Spleen (tissue), 7 donors: ENCODE data around the gene STK40.

Experiments used
- POLR2A ChIP-seq, 3 donors: fragments of 450-650 bp; IDR thresholded peaks; one replicate each; pipeline ENCODE4 v1.5.1; 2017; ENCODE audit warnings: antibody characterized with exemption in 3 of 3, mild to moderate bottlenecking in 1 of 3
- POLR2AphosphoS5 ChIP-seq, 3 donors: sonication (generic); formaldehyde crosslinking; IDR thresholded peaks; one replicate each; pipeline ENCODE4 v1.5.1; 2017; ENCODE audit warnings: antibody characterized with exemption in 3 of 3
- TF ChIP-seq, protein P1 (sequence below), 11 experiments: fragments of 200-600 bp in 7 of 11; fragments of 450-650 bp in 4 of 11; sonication (generic) in 4 of 11; IDR thresholded peaks in 8 of 11; conservative IDR thresholded peaks in 3 of 11; 1 replicate in 7 of 11; 2 replicates in 4 of 11; pipeline versions ENCODE4 v1.4.0 to v1.8.0; 2016 to 2021; ENCODE audit warnings: antibody characterized with exemption in 11 of 11, inconsistent platforms in 4 of 11, mild to moderate bottlenecking in 1 of 11
- donor health status: DM: no; HTN: no; CAD: no; lungs with moderate emphysema.
- donor health status: DM: no; HTN: no; CAD: no.
- donor health status: DM: no; HTN: no; CAD: no.

DNA sequence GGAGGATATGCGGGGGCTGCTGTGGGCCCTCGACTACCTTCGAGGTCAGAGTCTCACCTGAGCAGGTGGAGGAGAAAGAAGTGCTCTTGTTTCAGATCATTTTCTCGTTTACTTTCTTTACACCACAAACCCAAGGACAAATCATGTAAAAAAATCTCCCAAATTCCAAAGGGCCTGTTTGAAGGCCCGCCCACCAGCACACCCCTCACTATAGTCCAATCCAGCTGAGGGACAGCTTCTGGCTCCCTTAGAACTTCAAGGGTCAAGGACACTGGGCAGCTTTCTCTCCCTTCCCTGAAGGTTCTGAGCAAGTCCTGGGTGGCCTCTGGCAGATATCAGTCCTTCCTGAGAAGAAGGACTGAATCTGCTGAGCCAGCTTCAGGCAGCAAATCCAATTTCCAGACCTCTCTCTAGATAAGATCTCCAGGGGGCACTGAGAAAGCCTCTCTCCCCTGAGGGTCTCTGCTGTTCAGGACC, 5.5 kb downstream of the STK40 start:
- TF ChIP-seq POLR2A (IDR thresholded peaks at IDR 0.05): no peak
- TF ChIP-seq, protein P1, sequence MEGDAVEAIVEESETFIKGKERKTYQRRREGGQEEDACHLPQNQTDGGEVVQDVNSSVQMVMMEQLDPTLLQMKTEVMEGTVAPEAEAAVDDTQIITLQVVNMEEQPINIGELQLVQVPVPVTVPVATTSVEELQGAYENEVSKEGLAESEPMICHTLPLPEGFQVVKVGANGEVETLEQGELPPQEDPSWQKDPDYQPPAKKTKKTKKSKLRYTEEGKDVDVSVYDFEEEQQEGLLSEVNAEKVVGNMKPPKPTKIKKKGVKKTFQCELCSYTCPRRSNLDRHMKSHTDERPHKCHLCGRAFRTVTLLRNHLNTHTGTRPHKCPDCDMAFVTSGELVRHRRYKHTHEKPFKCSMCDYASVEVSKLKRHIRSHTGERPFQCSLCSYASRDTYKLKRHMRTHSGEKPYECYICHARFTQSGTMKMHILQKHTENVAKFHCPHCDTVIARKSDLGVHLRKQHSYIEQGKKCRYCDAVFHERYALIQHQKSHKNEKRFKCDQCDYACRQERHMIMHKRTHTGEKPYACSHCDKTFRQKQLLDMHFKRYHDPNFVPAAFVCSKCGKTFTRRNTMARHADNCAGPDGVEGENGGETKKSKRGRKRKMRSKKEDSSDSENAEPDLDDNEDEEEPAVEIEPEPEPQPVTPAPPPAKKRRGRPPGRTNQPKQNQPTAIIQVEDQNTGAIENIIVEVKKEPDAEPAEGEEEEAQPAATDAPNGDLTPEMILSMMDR (IDR thresholded peaks at IDR 0.05 in 8 of 11, conservative IDR thresholded peaks at IDR 0.05 in 3 of 11): no peak
- no peak for TF ChIP-seq POLR2AphosphoS5 (IDR thresholded peaks at IDR 0.05)
